ENCODE results near the gene PHACTR1.

- TF ChIP-seq, protein P1, sequence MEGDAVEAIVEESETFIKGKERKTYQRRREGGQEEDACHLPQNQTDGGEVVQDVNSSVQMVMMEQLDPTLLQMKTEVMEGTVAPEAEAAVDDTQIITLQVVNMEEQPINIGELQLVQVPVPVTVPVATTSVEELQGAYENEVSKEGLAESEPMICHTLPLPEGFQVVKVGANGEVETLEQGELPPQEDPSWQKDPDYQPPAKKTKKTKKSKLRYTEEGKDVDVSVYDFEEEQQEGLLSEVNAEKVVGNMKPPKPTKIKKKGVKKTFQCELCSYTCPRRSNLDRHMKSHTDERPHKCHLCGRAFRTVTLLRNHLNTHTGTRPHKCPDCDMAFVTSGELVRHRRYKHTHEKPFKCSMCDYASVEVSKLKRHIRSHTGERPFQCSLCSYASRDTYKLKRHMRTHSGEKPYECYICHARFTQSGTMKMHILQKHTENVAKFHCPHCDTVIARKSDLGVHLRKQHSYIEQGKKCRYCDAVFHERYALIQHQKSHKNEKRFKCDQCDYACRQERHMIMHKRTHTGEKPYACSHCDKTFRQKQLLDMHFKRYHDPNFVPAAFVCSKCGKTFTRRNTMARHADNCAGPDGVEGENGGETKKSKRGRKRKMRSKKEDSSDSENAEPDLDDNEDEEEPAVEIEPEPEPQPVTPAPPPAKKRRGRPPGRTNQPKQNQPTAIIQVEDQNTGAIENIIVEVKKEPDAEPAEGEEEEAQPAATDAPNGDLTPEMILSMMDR (IDR thresholded peaks at IDR 0.05): no peak
- TF ChIP-seq POLR2A (IDR thresholded peaks at IDR 0.05): no peak
Observed at GRCh38 chr6:13009031-13009430, 292.5 kb downstream of the PHACTR1 start.

Data from testis (tissue), 2 donors.